Measurements from ENCODE around the gene TTC3. TPM values are rescaled to one million over a fixed set of nuclear protein-coding genes. Genes with fewer than 3 reads are reported as not detected.
"Not testable (repeated sequence)": the region's sequence is repeated elsewhere in the genome, so short reads cannot be mapped to it uniquely, and the experiment has no call there.

TTC3 gene
- total RNA-seq, 3 donors from 2014 or later, result 179 to 269 (median 249) TPM

DNA sequence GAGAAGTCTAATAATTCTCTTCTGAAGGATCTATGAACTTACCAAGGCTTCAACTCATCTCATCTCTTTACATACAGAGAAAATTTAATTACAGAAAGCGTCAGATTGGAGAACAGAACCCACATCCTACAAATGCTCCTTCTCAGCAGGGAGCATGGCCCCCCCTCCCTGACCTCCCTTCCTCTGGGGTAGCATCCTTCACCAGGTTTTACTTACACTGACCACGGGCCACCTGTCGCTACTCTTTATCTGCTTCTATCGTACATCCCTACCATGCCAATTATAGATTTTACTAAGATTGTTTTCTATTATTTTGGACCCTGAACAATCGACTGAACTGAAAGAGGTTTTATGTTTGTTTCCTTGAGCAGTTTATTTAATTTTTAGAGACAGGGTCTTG, 40.8 kb upstream of the TTC3 start:
- H3K4me1 ChIP-seq, result no peaks in the 10 kb centered on the region
- no peak for DNase-seq (ENCODE audit: low spot score in 2 of 2)
- no peaks in the 10 kb centered on the region for H3K27me3 ChIP-seq
- no peaks in the 10 kb centered on the region for H3K36me3 ChIP-seq
- no peak overlapping the region for H3K27ac ChIP-seq
- intact Hi-C loops (cut with DNase I; ENCODE audit: low total_unique reads), result no loop called here
- H3K4me3 ChIP-seq, result no peak overlapping the region
- no peaks in the 10 kb centered on the region for H3K9me3 ChIP-seq
- TF ChIP-seq POLR2AphosphoS5 (IDR thresholded peaks at IDR 0.05) (no peak), POLR2A (IDR thresholded peaks at IDR 0.05) (no peak)
- TF ChIP-seq, protein P1, sequence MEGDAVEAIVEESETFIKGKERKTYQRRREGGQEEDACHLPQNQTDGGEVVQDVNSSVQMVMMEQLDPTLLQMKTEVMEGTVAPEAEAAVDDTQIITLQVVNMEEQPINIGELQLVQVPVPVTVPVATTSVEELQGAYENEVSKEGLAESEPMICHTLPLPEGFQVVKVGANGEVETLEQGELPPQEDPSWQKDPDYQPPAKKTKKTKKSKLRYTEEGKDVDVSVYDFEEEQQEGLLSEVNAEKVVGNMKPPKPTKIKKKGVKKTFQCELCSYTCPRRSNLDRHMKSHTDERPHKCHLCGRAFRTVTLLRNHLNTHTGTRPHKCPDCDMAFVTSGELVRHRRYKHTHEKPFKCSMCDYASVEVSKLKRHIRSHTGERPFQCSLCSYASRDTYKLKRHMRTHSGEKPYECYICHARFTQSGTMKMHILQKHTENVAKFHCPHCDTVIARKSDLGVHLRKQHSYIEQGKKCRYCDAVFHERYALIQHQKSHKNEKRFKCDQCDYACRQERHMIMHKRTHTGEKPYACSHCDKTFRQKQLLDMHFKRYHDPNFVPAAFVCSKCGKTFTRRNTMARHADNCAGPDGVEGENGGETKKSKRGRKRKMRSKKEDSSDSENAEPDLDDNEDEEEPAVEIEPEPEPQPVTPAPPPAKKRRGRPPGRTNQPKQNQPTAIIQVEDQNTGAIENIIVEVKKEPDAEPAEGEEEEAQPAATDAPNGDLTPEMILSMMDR (IDR thresholded peaks at IDR 0.05), result no peak

DNA sequence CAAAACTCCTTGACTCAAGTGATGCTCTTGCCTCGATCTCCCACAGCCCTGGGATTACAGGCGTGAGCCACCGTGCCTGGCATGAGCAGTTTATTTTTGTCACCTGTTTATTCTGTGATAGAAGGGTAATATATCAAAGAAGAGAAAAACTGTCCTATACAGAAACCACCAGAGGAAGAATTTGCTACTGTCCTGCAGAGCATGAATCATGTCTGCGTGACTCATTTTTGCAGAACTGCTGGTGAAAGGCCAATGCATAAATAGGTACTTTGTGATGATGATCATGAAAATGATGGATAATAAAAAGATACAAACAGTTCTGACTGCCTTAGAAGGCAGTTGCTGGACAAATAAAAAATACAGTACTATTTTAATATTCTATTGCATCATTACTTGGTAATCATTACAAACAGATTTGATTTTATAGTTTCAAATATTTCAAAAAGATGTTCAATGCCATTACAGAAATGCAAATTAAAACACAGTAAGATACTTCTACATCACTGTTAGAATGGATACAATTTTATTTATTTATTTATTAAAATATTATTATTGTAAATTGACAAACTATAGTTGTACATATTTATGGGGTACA, 40.1 kb upstream of the TTC3 start:
- intact Hi-C loops (cut with DNase I; ENCODE audit: low total_unique reads), result no loop called here
- H3K36me3 ChIP-seq, result no peaks in the 10 kb centered on the region
- H3K9me3 ChIP-seq, result no peaks in the 10 kb centered on the region
- H3K27me3 ChIP-seq, result no peaks in the 10 kb centered on the region
- H3K4me3 ChIP-seq, result no peak overlapping the region
- no peak overlapping the region for H3K27ac ChIP-seq
- no peak for DNase-seq (ENCODE audit: low spot score in 2 of 2)
- no peaks in the 10 kb centered on the region for H3K4me1 ChIP-seq
- TF ChIP-seq POLR2A (IDR thresholded peaks at IDR 0.05), result no peak

GRCh38 chr21:37034394-37034793, 38.7 kb upstream of the TTC3 start:
- H3K9me3 ChIP-seq; H3K36me3 ChIP-seq; H3K27me3 ChIP-seq; DNase-seq (ENCODE audit: low spot score in 2 of 2); H3K27ac ChIP-seq; intact Hi-C loops (cut with DNase I; ENCODE audit: low total_unique reads); H3K4me1 ChIP-seq; H3K4me3 ChIP-seq: not testable (repeated sequence)

DNA sequence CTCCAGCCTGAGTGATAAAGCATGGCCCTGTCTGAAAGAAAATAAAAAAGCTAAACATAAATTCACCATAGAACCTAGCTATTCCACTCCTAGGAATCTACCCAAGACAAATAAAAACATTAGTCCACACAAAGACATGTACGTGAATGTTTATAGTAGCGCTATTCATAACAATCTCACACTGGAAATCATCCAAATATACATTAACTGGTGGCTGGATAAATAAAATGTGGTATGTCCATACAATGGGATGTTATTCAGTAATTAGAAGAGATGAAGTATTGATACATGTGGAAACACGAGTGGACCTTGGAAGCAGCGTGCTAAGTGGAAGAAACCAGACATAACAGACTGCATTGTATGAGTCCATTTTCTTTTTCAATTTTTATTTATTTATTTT, 36.9 kb upstream of the TTC3 start:
- H3K4me3 ChIP-seq, result no peak overlapping the region
- H3K27me3 ChIP-seq, result no peaks in the 10 kb centered on the region
- no peak overlapping the region for H3K27ac ChIP-seq
- DNase-seq (ENCODE audit: low spot score in 2 of 2), result no peak
- no peaks in the 10 kb centered on the region for H3K36me3 ChIP-seq
- intact Hi-C loops (cut with DNase I; ENCODE audit: low total_unique reads), result no loop called here
- H3K4me1 ChIP-seq, result no peaks in the 10 kb centered on the region
- TF ChIP-seq, protein P1 (IDR thresholded peaks at IDR 0.05), result no peak
- TF ChIP-seq POLR2A (IDR thresholded peaks at IDR 0.05), result no peak
- no peak for TF ChIP-seq POLR2AphosphoS5 (IDR thresholded peaks at IDR 0.05)
- H3K9me3 ChIP-seq, result no peaks in the 10 kb centered on the region

- Histone ChIP-seq H3K9me3 (no peaks in the 10 kb centered on the region), H3K27ac (no peak overlapping the region), H3K4me3 (no peak overlapping the region), H3K4me1 (no peaks in the 10 kb centered on the region), H3K27me3 (no peaks in the 10 kb centered on the region), H3K36me3 (no peaks in the 10 kb centered on the region)
- TF ChIP-seq POLR2A (IDR thresholded peaks at IDR 0.05), result no peak
- TF ChIP-seq POLR2AphosphoS5 (IDR thresholded peaks at IDR 0.05), result no peak
- TF ChIP-seq, protein P1 (IDR thresholded peaks at IDR 0.05), result no peak
- intact Hi-C loops (cut with DNase I; ENCODE audit: low total_unique reads), result no loop called here
- no peak for DNase-seq (ENCODE audit: low spot score in 2 of 2)
These were observed 33.5 kb upstream of the TTC3 start for GRCh38 chr21:37039411-37040075.

DNA sequence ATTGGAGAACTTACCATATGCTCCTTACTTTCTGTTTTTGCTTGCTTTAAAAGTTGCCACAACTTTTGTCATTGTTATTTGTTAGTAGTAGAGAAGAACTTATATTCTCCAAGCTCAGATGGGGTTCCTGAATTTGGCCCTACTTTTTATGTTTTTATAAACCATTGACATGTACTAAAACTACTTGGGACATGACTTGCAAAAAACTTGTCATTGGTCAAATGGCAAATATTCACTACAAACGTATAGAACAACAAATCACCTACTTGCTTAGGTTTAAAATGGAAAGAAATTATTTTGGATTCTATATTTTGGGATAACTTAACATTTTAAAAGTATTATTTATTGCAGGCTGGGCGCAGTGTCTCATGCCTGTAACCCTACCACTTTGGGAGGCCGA, 32.8 kb upstream of the TTC3 start:
- TF ChIP-seq POLR2AphosphoS5 (IDR thresholded peaks at IDR 0.05), result no peak
- TF ChIP-seq POLR2A (IDR thresholded peaks at IDR 0.05), result no peak
- TF ChIP-seq, protein P1 (IDR thresholded peaks at IDR 0.05), result no peak
- Histone ChIP-seq H3K4me1 (no peaks in the 10 kb centered on the region), H3K27me3 (no peaks in the 10 kb centered on the region), H3K27ac (no peak overlapping the region), H3K9me3 (no peaks in the 10 kb centered on the region), H3K4me3 (no peak overlapping the region), H3K36me3 (no peaks in the 10 kb centered on the region)
- no peak for DNase-seq (ENCODE audit: low spot score in 2 of 2)
- intact Hi-C loops (cut with DNase I; ENCODE audit: low total_unique reads), result no loop called here
